OCI-LY3 (cell line): ENCODE data around the gene DNAH11.

ENCODE experiments used
- H2AFZ ChIP-seq: fragments of 200-600, 300-600 bp; shearing (Covaris generic); 2 replicates; pipeline ENCODE4 v1.6.0; 2014; ENCODE audit warnings: antibody characterized with exemption, low read depth, low read length
- H3K27ac ChIP-seq: fragments of 200-600, 300-600 bp; sonication (generic); 2 replicates; pipeline ENCODE4 v1.5.1; 2014; ENCODE audit warnings: mild to moderate bottlenecking, low read length, moderate library complexity, mixed read lengths
- H3K27me3 ChIP-seq: fragments of 200-600, 300-600 bp; sonication (generic); 2 replicates; pipeline ENCODE4 v1.6.1; 2014; ENCODE audit warnings: low read depth, low read length, mixed read lengths
- H3K36me3 ChIP-seq: fragments of 200-600, 300-600 bp; sonication (generic); replicated peaks from 2 replicates; pipeline ENCODE3; 2014; ENCODE audit warnings: low read depth, low read length, mixed read lengths
- H3K4me1 ChIP-seq: fragments of 300-600, 200-600 bp; sonication (generic); 2 replicates; pipeline ENCODE4 v1.6.1; 2014; ENCODE audit warnings: low read length, mixed read lengths
- H3K4me2 ChIP-seq: fragments of 200-600, 300-600 bp; sonication (generic); 2 replicates; pipeline ENCODE4 v1.6.1; 2014; ENCODE audit warnings: low read length, mixed read lengths
- H3K4me3 ChIP-seq: fragments of 300-600, 200-600 bp; sonication (generic); 2 replicates; pipeline ENCODE4 v1.5.1; 2014; ENCODE audit warnings: antibody characterized with exemption, mild to moderate bottlenecking, low read length, moderate library complexity
- H3K79me2 ChIP-seq: fragments of 300-600, 200-600 bp; shearing (Covaris generic); 2 replicates; pipeline ENCODE4 v1.6.1; 2014; ENCODE audit warnings: mild to moderate bottlenecking, low read length, mixed read lengths
- H3K9ac ChIP-seq: fragments of 300-600, 200-600 bp; shearing (Covaris generic); 2 replicates; pipeline ENCODE4 v1.6.0; 2014; ENCODE audit warnings: mild to moderate bottlenecking, low read length, moderate library complexity
- H3K9me3 ChIP-seq: fragments of 200-600, 300-600 bp; shearing (Covaris generic); 2 replicates; pipeline ENCODE4 v1.6.1; 2014; ENCODE audit warnings: low read length, mixed read lengths; ENCODE audit not compliant: insufficient read depth
- H4K20me1 ChIP-seq: fragments of 200-600, 300-600 bp; sonication (generic); 2 replicates; pipeline ENCODE4 v1.6.1; 2016; ENCODE audit warnings: low read length, mixed read lengths; ENCODE audit not compliant: insufficient read depth
- CTCF ChIP-seq: fragments of 200-600, 300-600 bp; sonication (generic); IDR thresholded peaks from 2 replicates; pipeline ENCODE4 v1.5.1; 2014; ENCODE audit warnings: antibody characterized with exemption, low read length, low read depth
- EZH2phosphoT487 ChIP-seq: fragments of 200-600 bp; shearing (Covaris generic); IDR thresholded peaks from 2 replicates; pipeline ENCODE4 v1.6.1; 2018; ENCODE audit warnings: antibody characterized with exemption, mixed run types, low read depth

Gene DNAH11

DNA sequence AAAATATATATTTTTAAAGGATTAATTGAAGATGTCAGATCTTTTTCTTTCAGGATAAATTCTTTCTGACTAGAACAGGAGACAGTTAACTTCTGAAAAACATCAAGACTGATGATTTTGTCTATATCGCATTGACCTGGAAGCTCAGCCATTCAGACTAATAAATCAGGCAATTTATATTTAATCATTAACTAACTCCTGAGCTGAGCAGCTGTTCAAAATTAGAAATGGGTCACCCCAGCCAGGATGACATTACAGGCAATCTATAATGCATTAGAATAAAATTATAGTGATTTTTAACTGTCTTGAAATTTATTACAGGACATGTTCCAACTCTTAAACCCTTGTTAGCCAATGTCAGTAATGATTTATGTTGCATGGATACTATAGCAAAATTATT, 263.0 kb downstream of the DNAH11 start:
- TF ChIP-seq EZH2phosphoT487 (no peak), CTCF (no peak)
- no peaks in the 10 kb centered on the region for H3K36me3 ChIP-seq

GRCh38 chr7:21806388-21806787, 263.5 kb downstream of the DNAH11 start:
- Histone ChIP-seq H3K9ac (no peak overlapping the region), H3K79me2 (no peaks in the 10 kb centered on the region), H2AFZ (no peak overlapping the region), H4K20me1 (no peaks in the 10 kb centered on the region), H3K4me2 (no peak overlapping the region), H3K4me3 (no peak overlapping the region), H3K27ac (no peak overlapping the region), H3K36me3 (no peaks in the 10 kb centered on the region), H3K4me1 (no peaks in the 10 kb centered on the region), H3K9me3 (no peaks in the 10 kb centered on the region), H3K27me3 (no peaks in the 10 kb centered on the region)
- TF ChIP-seq CTCF (no peak), EZH2phosphoT487 (no peak)

More for the DNA sequence above, 263.0 kb downstream of the DNAH11 start:
- Histone ChIP-seq H4K20me1 (no peaks in the 10 kb centered on the region), H2AFZ (no peak overlapping the region), H3K27ac (no peak overlapping the region), H3K9ac (no peak overlapping the region), H3K9me3 (no peaks in the 10 kb centered on the region), H3K79me2 (no peaks in the 10 kb centered on the region), H3K4me1 (no peaks in the 10 kb centered on the region), H3K4me2 (no peak overlapping the region), H3K4me3 (no peak overlapping the region), H3K27me3 (no peaks in the 10 kb centered on the region)

DNA sequence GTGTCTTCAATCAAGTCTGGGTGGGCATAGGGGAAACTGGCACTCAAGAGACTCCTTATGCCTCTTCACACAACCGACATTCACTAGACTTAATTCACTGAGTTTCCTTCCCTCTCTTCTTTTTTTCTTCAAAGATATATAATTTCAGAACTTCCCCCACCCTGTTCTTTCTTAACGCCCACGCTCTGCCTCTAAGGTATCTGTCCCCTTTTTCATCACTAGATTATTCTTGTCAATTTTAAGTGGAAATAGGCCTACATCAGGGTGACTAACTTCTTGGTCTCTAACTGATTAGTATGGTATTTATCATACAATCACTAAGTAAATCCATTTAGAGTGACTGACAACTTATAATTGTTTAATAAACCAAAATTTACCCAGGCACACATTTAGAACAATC, 276.2 kb downstream of the DNAH11 start:
- H3K4me3 ChIP-seq, result no peak overlapping the region
- no peaks in the 10 kb centered on the region for H3K27me3 ChIP-seq
- no peak overlapping the region for H2AFZ ChIP-seq
- no peaks in the 10 kb centered on the region for H4K20me1 ChIP-seq
- no peaks in the 10 kb centered on the region for H3K4me1 ChIP-seq
- H3K27ac ChIP-seq, result no peak overlapping the region
- no peaks in the 10 kb centered on the region for H3K9me3 ChIP-seq
- H3K4me2 ChIP-seq, result no peak overlapping the region
- H3K36me3 ChIP-seq, result no peaks in the 10 kb centered on the region
- no peak overlapping the region for H3K9ac ChIP-seq
- no peaks in the 10 kb centered on the region for H3K79me2 ChIP-seq
- no peak for TF ChIP-seq EZH2phosphoT487
- TF ChIP-seq CTCF, result no peak

DNA sequence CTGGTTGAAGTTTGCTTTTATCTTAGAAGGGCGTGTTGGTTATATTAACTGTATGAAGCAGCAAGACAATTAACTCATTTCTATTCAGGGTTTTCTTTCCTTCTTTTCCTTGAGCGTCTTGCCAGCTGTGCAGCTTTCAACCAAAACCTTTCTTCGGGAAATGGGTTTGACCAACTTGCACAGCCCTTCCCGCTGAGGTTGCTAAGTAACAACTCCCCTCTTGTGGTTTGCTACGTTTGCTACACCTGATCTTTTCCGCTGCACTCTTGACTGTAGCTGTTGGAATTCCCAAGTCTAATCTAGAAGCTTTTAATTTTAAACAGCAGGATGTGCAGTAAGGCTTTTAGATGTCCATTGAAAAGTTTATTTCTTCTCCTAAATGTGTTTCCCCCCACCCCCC, 286.0 kb downstream of the DNAH11 start:
- H3K36me3 ChIP-seq, result no peaks in the 10 kb centered on the region
- no peak overlapping the region for H3K9ac ChIP-seq
- H4K20me1 ChIP-seq, result no peaks in the 10 kb centered on the region
- H3K27me3 ChIP-seq, result no peaks in the 10 kb centered on the region
- no peak overlapping the region for H3K4me2 ChIP-seq
- H3K79me2 ChIP-seq, result no peaks in the 10 kb centered on the region
- no peaks in the 10 kb centered on the region for H3K9me3 ChIP-seq
- H3K4me1 ChIP-seq, result no peaks in the 10 kb centered on the region
- no peak overlapping the region for H3K4me3 ChIP-seq
- H3K27ac ChIP-seq, result no peak overlapping the region
- H2AFZ ChIP-seq, result no peak overlapping the region
- no peak for TF ChIP-seq CTCF
- no peak for TF ChIP-seq EZH2phosphoT487
